ENCODE data around the gene TRIM54. TPM values are rescaled to one million over a fixed set of nuclear protein-coding genes. Genes with fewer than 3 reads are reported as not detected.

Gene TRIM54
- total RNA-seq, 4 donors from 2014 or later, result 0.22 to 1.6 (median 0.54) TPM; not detected in 1

GRCh38 chr2:27306136-27306535 is 23.9 kb downstream of the TRIM54 start:
- Histone ChIP-seq H3K4me1 (peaks cover 6 to 27% of the 10 kb centered on the region in 2 donors), H3K27me3 (peaks cover 18% of the 10 kb centered on the region), H3K36me3 (no peaks in the 10 kb centered on the region), H3K9me3 (no peaks in the 10 kb centered on the region), H3K27ac (no peak overlapping the region), H3K4me3 (replicated peaks in 1 of 3) (no peak overlapping the region)
- DNase-seq, result peak; percentile 22 to 28
- 28 to 35% methylated on average over 11 to 15 of the region's 26 CpGs for WGBS, 2 donors
- intact Hi-C loops (cut with DNase I), result loop anchor here (10.0 kb wide), 1 partner anchor 211 kb away; no protein-coding TSS in a partner anchor
- TF ChIP-seq POLR2A (IDR thresholded peaks at IDR 0.05), result no peak
- TF ChIP-seq CTCF (IDR thresholded peaks at IDR 0.05), result no peak

GRCh38 chr2:27306573-27307286 is 24.5 kb downstream of the TRIM54 start:
- Histone ChIP-seq H3K9me3 (no peaks in the 10 kb centered on the region), H3K36me3 (no peaks in the 10 kb centered on the region), H3K27me3 (peaks cover 18% of the 10 kb centered on the region), H3K27ac (no peak overlapping the region), H3K4me1 (peaks cover 6 to 27% of the 10 kb centered on the region in 2 donors), H3K4me3 (replicated peaks in 1 of 3) (no peak overlapping the region)
- no peak for DNase-seq
- intact Hi-C loops (cut with DNase I), result loop anchor here (10.0 kb wide), 1 partner anchor 212 kb away; no protein-coding TSS in a partner anchor
- 3 to 8% methylated on average over 18 to 25 of the region's 51 CpGs for WGBS, 2 donors
- TF ChIP-seq CTCF (IDR thresholded peaks at IDR 0.05) (no peak), POLR2A (IDR thresholded peaks at IDR 0.05) (no peak)

- Histone ChIP-seq H3K4me1 (peaks cover 6 to 27% of the 10 kb centered on the region in 2 donors), H3K36me3 (no peaks in the 10 kb centered on the region), H3K27ac (no peak overlapping the region), H3K27me3 (peaks cover 18% of the 10 kb centered on the region), H3K4me3 (replicated peaks in 1 of 3) (no peak overlapping the region), H3K9me3 (no peaks in the 10 kb centered on the region)
- TF ChIP-seq CTCF (IDR thresholded peaks at IDR 0.05) (no peak), POLR2A (IDR thresholded peaks at IDR 0.05) (no peak)
- intact Hi-C loops (cut with DNase I), result loop anchor here (10.0 kb wide), 1 partner anchor 212 kb away; no protein-coding TSS in a partner anchor
- DNase-seq, result no peak
- WGBS, 2 donors, result 13% methylated on average over 7 of the region's 14 CpGs; no CpG with 5 or more reads in 1 of the 2 donors
Observed at GRCh38 chr2:27307287-27307544, 25.0 kb downstream of the TRIM54 start.

GRCh38 chr2:27307545-27308358 is 25.5 kb downstream of the TRIM54 start:
- Histone ChIP-seq H3K4me3 (replicated peaks in 1 of 3) (no peak overlapping the region), H3K27me3 (peaks cover 18% of the 10 kb centered on the region), H3K36me3 (no peaks in the 10 kb centered on the region), H3K9me3 (no peaks in the 10 kb centered on the region), H3K27ac (no peak overlapping the region), H3K4me1 (peaks cover 6 to 27% of the 10 kb centered on the region in 2 donors)
- WGBS, 2 donors, result 8 to 10% methylated on average over 24 to 25 of the region's 75 CpGs
- TF ChIP-seq CTCF (IDR thresholded peaks at IDR 0.05) (no peak), POLR2A (IDR thresholded peaks at IDR 0.05) (no peak)
- no peak for DNase-seq
- intact Hi-C loops (cut with DNase I), result loop anchor here (10.0 kb wide), 1 partner anchor 213 kb away; no protein-coding TSS in a partner anchor

Measured in thyroid gland (tissue), 4 donors.